NB4 (cell line): Measurements from ENCODE around the gene B4GALT3.

ENCODE experiments used
- DNase-seq: peaks from one replicate; pipeline ENCODE4 v3.0.0; 2010; ENCODE audit warnings: low read depth
- H3K4me3 ChIP-seq: one replicate; pipeline ENCODE4 v1.5.1; 2011; ENCODE audit warnings: mild to moderate bottlenecking, low read depth, low read length, moderate library complexity
- CTCF ChIP-seq: IDR thresholded peaks from one replicate; pipeline ENCODE4 v1.5.1; 2012; ENCODE audit warnings: low read depth, low read length
- MAX ChIP-seq: IDR thresholded peaks from 2 replicates; pipeline ENCODE4 v1.6.1; 2011; ENCODE audit warnings: low read depth, low read length
- MYC ChIP-seq: IDR thresholded peaks from 2 replicates; pipeline ENCODE4 v1.6.1; 2011; ENCODE audit warnings: low read depth, low read length
- POLR2A ChIP-seq: IDR thresholded peaks from 2 replicates; pipeline ENCODE4 v1.6.1; 2011; ENCODE audit warnings: mild to moderate bottlenecking; ENCODE audit not compliant: insufficient read length; ENCODE audit errors: extremely low read depth

The B4GALT3 gene

GRCh38 chr1:161132410-161133219, 44.7 kb downstream of the B4GALT3 start, which contains the start of gene DEDD:
Gene DEDD, minus strand, starts transcription at chr1:161132667. Its CDS starts 8,205 bp downstream, at chr1:161124462.
- TF ChIP-seq MYC: peak; percentile 11; the same call in 1 of the 2 replicates
- TF ChIP-seq CTCF: no peak
- TF ChIP-seq POLR2A: peak; percentile 34
- TF ChIP-seq MAX: peak; percentile 52; the same call in 1 of the 2 replicates
- DNase-seq: peak; percentile 97
- peak within 1 kb of the TSS; percentile 85 for H3K4me3 ChIP-seq

GRCh38 chr1:161131523-161132409, 45.5 kb downstream of the B4GALT3 start:
- no peak for TF ChIP-seq MYC
- no peak for TF ChIP-seq POLR2A
- TF ChIP-seq MAX: no peak
- TF ChIP-seq CTCF: no peak
- H3K4me3 ChIP-seq: peak overlapping the region; percentile 69
- peak; percentile 28 for DNase-seq

- H3K4me3 ChIP-seq: no peak overlapping the region
- TF ChIP-seq MAX: no peak
- TF ChIP-seq POLR2A: no peak
- TF ChIP-seq CTCF: no peak
- no peak for DNase-seq
Measured at GRCh38 chr1:161130266-161130665, 47.0 kb downstream of the B4GALT3 start.

GRCh38 chr1:161128591-161129420, 48.5 kb downstream of the B4GALT3 start:
- DNase-seq: no peak
- H3K4me3 ChIP-seq: no peak overlapping the region
- TF ChIP-seq MYC (no peak), CTCF (no peak), POLR2A (no peak), MAX (no peak)

GRCh38 chr1:161127649-161128048, 49.7 kb downstream of the B4GALT3 start:
- TF ChIP-seq MYC (no peak), CTCF (no peak), MAX (no peak), POLR2A (no peak)
- peak overlapping the region; percentile 7 for H3K4me3 ChIP-seq
- peak; percentile 68 for DNase-seq
